Sigmoid colon (tissue), 4 donors: Measurements from ENCODE around the gene SMARCE1.

Experiments used
- CTCF ChIP-seq, 4 experiments: fragments of 450-650 bp in 3 of 4; fragments of 200-600 bp in 1 of 4; IDR thresholded peaks; one replicate each; pipeline ENCODE4 v1.5.1; 2016 to 2019; ENCODE audit warnings: antibody characterized with exemption in 4 of 4, mild to moderate bottlenecking in 3 of 4, moderate library complexity in 2 of 4
- EP300 ChIP-seq, 4 donors: sonication (generic); formaldehyde crosslinking; IDR thresholded peaks; one replicate each; pipeline ENCODE4 v1.6.1; 2017; ENCODE audit warnings: antibody characterized with exemption in 4 of 4
- POLR2A ChIP-seq, 2 donors: fragments of 450-650 bp; IDR thresholded peaks; one replicate each; pipeline ENCODE4 v1.6.1; 2016; ENCODE audit warnings: antibody characterized with exemption in 2 of 2, mild to moderate bottlenecking in 2 of 2, moderate library complexity in 2 of 2
- POLR2AphosphoS5 ChIP-seq, 4 donors: sonication (generic); formaldehyde crosslinking; IDR thresholded peaks; one replicate each; pipeline ENCODE4 v1.6.1; 2017; ENCODE audit warnings: antibody characterized with exemption in 4 of 4

DNA sequence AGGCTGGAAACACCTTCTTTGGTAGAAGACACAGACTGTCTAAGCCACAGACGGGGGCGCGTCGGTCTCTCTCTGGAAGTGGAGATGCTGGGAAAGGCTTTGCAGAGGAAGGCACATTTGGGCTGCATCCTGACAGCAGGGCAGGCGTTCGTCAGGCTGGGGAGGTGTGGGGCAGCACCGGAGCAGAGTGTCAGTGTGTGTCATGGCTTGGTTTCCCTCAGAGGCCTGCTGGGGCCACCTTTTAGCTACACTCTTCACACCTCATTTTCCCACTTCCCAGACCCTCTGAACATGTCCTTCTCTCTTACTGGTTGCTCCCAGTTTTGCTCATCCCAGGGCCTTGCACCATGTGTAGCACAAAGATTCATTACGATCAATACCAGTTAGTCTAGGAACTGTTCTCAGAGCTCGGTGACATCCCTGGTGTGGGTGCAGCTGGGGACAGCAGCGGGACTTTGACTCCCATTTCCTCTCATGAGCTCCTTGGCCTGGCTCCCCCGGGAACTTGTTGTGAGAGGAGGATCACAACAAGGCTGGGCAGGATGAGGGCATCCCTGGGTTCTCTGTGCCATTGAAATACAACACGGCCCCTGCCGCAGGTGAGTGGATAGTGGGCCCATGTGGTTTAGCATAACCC is 33.1 kb downstream of the SMARCE1 start:
- no peak for TF ChIP-seq CTCF (IDR thresholded peaks at IDR 0.05)
- TF ChIP-seq POLR2AphosphoS5 (IDR thresholded peaks at IDR 0.05) = no peak
- TF ChIP-seq EP300 (IDR thresholded peaks at IDR 0.05) = no peak
- no peak for TF ChIP-seq POLR2A (IDR thresholded peaks at IDR 0.05)
